Activated T-helper 1 cell treated with anti-CD3 and anti-CD28 coated beads, Interleukin-12 subunit alpha, Interleukin-12 subunit beta, Interleukin-2, Interleukin-4 antibody, amounts not matched to agents 30 ng/mL and 10 ng/mL and 1 ng/mL, durations not matched to agents 14 hours and 24 hours and 36 hours (primary cell): ENCODE results near the gene MSH2. TPM values are rescaled to one million over a fixed set of nuclear protein-coding genes. Genes with fewer than 3 reads are reported as not detected.

Experiments used
- DNase-seq: peaks from one replicate; pipeline ENCODE4 v3.0.0; 2021; ENCODE audit warnings: low spot score
- H3K27ac Mint-ChIP-seq: one replicate; pipeline ENCODE4 v1.8.0; 2021; ENCODE audit warnings: mild to moderate bottlenecking, mixed read lengths
- H3K27me3 Mint-ChIP-seq: one replicate; pipeline ENCODE4 v1.8.0; 2022; ENCODE audit warnings: mild to moderate bottlenecking, moderate library complexity, mixed read lengths; ENCODE audit not compliant: insufficient read depth
- H3K36me3 Mint-ChIP-seq: one replicate; pipeline ENCODE4 v1.8.0; 2021; ENCODE audit warnings: low read depth, mixed read lengths
- H3K4me1 Mint-ChIP-seq: one replicate; pipeline ENCODE4 v1.8.0; 2021; ENCODE audit warnings: low read depth, mixed read lengths
- H3K4me3 Mint-ChIP-seq: one replicate; pipeline ENCODE4 v1.8.0; 2021; ENCODE audit warnings: mild to moderate bottlenecking, moderate library complexity, mixed read lengths
- H3K9me3 Mint-ChIP-seq: one replicate; pipeline ENCODE4 v1.8.0; 2021; ENCODE audit warnings: mixed read lengths
- intact Hi-C: fragments of 100-400 bp; cut with micrococcal nuclease; formaldehyde crosslinking; loops from one replicate; pipeline ENCODE4 v1.15.1; 2024
- total RNA-seq: library from RNA; stranded (reverse); gene quantifications from 2 replicates; pipeline ENCODE4 v1.2.3, GENCODE V29; 2022

MSH2 gene
- total RNA-seq, 1 donor from 2014 or later: 73.3 TPM

DNA sequence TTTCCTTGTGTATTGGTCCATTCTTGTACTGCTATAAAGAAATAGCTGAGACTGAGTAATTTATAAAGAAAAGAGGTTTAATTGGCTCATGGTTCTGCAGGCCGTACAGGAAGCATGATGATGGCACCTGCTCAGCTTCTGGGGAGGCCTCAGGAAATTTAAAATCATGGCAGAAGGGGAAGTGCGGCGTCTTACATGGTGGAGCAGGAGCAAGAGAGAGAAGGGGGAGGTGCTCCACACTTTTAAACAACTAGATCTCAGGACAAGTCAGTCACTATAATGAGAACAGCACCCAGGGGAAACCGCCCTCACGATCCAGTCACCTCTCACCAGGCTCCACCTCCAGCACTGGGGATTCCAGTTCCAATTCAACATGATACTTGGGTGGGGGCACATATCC lies 54.3 kb downstream of the MSH2 start:
- intact Hi-C loops: loop anchor here (5.0 kb wide), 1 partner anchor 310 kb away; no protein-coding TSS in a partner anchor
- Mint-ChIP-seq H3K4me1 (peaks cover 19% of the 10 kb centered on the region), H3K4me3 (no peak overlapping the region), H3K36me3 (peaks cover 29% of the 10 kb centered on the region), H3K27me3 (no peaks in the 10 kb centered on the region), H3K9me3 (no peaks in the 10 kb centered on the region), H3K27ac (no peak overlapping the region)
- no peak for DNase-seq

DNA sequence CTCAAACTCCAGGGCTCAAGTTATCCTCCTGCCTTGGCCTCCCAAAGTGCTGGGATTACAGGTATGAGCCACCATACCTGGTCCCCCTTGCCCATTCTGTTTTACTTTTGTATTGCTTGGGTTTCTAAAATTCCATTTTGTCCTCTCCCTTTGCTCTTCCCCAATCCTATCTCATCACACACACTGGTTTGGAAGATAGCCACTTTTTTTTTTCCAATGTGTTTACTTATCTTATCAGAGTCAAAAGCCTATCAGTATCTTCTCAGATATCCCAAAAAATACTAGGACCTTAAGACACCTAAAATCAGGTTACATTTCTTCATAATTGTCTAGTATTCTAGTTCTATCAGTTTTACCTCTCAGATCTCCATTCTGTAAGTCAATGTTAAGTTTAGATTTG lies 56.1 kb downstream of the MSH2 start:
- no peaks in the 10 kb centered on the region for H3K27me3 Mint-ChIP-seq
- H3K36me3 Mint-ChIP-seq: peaks cover 35% of the 10 kb centered on the region
- H3K4me3 Mint-ChIP-seq: no peak overlapping the region
- no peak overlapping the region for H3K27ac Mint-ChIP-seq
- no peaks in the 10 kb centered on the region for H3K9me3 Mint-ChIP-seq
- intact Hi-C loops: loop anchor here (5.0 kb wide), 1 partner anchor 308 kb away; no protein-coding TSS in a partner anchor
- DNase-seq: no peak
- peaks cover 19% of the 10 kb centered on the region for H3K4me1 Mint-ChIP-seq

DNA sequence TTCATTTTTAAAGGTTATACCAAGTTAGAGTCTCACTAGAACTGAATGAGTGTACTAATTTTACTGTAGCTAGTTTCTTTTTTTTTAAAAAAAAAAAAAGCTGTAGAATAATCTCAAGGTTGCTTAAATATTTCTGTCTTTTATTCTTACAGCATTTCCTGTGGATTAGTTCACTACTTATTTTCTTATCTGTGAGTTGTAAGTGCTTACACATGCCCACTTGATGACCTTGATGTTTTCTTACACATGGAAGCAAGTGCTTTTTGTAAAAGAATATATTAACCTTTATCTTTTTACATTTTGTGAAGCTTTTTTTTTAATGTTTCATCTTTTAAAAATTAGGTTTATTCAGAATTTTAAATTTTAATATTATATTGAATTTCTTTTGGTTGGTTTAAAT lies 57.8 kb downstream of the MSH2 start:
- Mint-ChIP-seq H3K27me3 (no peaks in the 10 kb centered on the region), H3K36me3 (peaks cover 38% of the 10 kb centered on the region), H3K4me3 (no peak overlapping the region), H3K4me1 (peaks cover 19% of the 10 kb centered on the region), H3K27ac (no peak overlapping the region), H3K9me3 (no peaks in the 10 kb centered on the region)
- intact Hi-C loops: no loop called here
- DNase-seq: no peak

DNA sequence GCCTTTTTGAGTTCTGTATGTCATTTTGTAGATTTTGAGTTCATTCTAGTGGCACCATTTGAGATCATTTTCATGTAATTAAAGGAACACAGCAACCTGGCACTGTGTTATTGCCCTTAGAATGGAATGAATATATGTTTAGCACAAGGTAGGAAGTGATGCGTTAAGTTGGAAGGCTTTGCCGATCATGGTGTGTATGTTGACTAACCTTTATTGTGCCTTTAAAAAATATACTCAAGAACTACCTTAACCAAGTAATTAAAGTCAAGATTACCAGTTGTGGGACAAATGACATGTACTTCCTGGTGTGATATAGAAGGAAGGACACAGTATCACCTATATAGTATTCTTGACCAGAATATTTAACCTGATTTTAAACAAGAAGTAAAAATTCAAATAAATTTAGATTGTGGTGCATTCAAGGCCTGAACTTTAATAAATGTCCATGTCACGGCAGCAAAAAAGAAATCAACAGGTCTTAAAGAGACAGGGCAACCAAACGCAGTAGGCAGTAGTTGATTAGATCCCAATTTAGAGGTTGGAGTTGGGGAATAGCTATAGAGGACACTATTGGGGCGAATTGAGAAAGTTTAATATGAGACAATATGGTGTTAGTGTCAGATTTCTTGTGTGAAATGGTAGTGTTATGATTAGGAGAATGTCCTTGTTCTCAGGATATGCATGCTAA lies 68.6 kb downstream of the MSH2 start:
- Mint-ChIP-seq H3K4me1 (no peaks in the 10 kb centered on the region), H3K9me3 (no peaks in the 10 kb centered on the region), H3K36me3 (peaks cover 22% of the 10 kb centered on the region), H3K4me3 (no peak overlapping the region), H3K27me3 (no peaks in the 10 kb centered on the region), H3K27ac (no peak overlapping the region)
- DNase-seq: no peak
- intact Hi-C loops: loop anchor here (5.0 kb wide), 1 partner anchor 51 kb away; no protein-coding TSS in a partner anchor

DNA sequence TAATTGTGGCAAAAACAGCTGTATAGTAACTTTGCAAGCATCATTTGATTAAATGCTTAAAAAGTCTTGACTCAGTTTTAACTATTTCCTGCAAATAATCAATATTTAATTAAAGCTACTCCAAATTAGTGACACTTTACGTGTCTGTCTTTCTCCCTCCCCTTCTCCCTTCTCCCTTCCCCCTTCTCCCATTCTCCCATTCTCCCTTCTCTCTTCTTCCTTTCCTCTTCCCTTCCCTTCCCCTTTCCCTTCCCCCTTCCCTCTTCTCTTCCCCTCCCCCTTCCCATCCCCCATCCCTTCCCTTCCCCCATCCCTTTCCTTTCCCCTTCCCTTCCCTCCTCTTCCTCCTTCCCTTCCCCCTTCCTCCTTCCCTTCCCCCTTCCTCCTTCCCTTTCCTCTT lies 76.9 kb downstream of the MSH2 start:
- Mint-ChIP-seq H3K27ac (no peak overlapping the region), H3K4me3 (no peak overlapping the region), H3K4me1 (no peaks in the 10 kb centered on the region), H3K27me3 (no peaks in the 10 kb centered on the region), H3K36me3 (peaks cover 28% of the 10 kb centered on the region), H3K9me3 (no peaks in the 10 kb centered on the region)
- no peak for DNase-seq
- intact Hi-C loops: no loop called here

DNA sequence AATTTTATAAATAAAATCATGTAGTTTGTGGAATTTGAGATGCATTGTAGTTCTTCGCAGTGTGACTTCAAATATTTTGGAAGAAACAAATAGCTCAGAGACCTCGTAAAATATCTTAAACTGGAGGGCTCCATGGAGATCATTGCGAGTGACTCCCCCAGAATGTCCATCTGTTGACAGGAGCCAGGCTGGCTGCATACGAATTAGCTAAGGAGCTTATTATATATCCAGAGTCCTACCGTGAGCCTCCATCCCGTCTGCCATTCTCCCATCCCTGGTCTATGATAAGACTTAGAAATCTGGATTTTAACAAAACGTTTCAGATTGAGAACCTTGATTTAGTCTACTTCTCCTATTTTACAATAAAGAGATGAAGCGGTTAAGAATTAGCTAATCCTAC lies 80.2 kb downstream of the MSH2 start:
- Mint-ChIP-seq H3K27me3 (no peaks in the 10 kb centered on the region), H3K27ac (no peak overlapping the region), H3K4me1 (peaks cover 10% of the 10 kb centered on the region), H3K4me3 (no peak overlapping the region), H3K36me3 (peaks cover 27% of the 10 kb centered on the region), H3K9me3 (no peaks in the 10 kb centered on the region)
- no peak for DNase-seq
- intact Hi-C loops: no loop called here

DNA sequence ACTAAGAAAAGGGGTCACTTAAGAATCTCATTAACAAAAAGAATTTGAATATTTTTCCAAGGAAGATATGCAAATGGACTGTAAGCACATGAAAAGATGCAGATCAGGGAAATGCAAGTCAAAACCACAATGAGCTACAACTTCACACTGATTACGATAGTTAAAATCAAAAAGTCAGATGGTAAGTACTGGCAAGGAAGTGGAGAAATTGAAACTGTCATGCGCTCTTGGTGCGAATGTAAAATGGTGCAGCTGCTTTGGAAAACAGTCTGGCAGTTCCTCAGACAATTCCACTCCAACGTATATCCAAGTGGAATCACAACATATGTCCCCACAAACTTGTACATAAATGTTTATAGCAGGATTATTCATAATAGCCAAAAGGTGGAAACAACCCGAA lies 81.4 kb downstream of the MSH2 start:
- Mint-ChIP-seq H3K4me3 (no peak overlapping the region), H3K4me1 (peaks cover 10% of the 10 kb centered on the region), H3K9me3 (no peaks in the 10 kb centered on the region), H3K27me3 (no peaks in the 10 kb centered on the region), H3K36me3 (peaks cover 27% of the 10 kb centered on the region), H3K27ac (no peak overlapping the region)
- DNase-seq: no peak
- intact Hi-C loops: no loop called here

DNA sequence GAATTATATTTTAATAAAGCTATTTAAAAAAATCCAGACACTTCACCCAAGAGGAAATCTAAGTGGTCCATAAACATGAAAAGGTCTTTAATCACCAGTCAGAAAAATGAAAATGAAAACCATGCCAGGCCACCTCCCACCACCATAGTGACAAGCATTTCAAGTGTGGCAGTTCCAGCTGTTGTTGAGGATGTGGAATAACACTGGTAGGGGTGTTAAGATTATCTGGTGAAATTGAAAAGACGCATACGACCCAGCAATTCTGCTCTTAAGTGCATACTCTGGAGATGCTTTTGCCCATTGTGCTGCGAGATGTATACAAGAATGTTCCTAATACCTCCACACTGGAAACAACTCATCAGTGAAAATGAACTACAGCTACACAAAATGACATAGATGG lies 82.2 kb downstream of the MSH2 start:
- H3K27me3 Mint-ChIP-seq: no peaks in the 10 kb centered on the region
- H3K9me3 Mint-ChIP-seq: no peaks in the 10 kb centered on the region
- no peak overlapping the region for H3K4me3 Mint-ChIP-seq
- intact Hi-C loops: no loop called here
- peaks cover 10% of the 10 kb centered on the region for H3K4me1 Mint-ChIP-seq
- H3K27ac Mint-ChIP-seq: no peak overlapping the region
- peaks cover 27% of the 10 kb centered on the region for H3K36me3 Mint-ChIP-seq
- DNase-seq: no peak

DNA sequence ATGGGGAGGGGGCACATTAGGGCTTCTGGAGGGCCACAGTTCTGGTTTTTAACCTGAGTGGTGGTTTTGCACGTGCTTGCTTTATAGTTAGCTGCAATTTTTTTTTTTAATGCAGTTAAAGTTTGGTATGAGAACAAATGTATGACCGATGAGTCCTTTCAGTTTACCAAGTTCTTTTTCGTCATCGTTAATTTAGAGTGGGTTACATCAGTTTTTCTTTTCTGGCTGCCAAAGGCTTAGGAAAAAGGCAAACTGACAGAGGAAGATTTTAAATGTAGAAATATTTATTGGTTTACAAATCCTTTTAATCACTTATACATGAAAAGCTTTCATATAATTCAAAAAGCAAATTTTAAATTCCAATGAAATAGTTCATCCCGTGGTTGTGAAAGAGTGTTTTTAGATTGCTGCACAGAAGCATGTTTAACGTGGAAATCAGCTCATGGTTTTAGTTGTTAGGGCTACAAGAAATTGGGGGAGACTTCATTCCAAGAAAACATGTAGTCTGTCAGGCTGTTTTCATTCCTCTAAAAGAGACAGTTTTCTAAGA lies 82.9 kb downstream of the MSH2 start:
- Mint-ChIP-seq H3K27me3 (no peaks in the 10 kb centered on the region), H3K27ac (no peak overlapping the region), H3K4me1 (peaks cover 10% of the 10 kb centered on the region), H3K4me3 (no peak overlapping the region), H3K9me3 (no peaks in the 10 kb centered on the region), H3K36me3 (peaks cover 23% of the 10 kb centered on the region)
- intact Hi-C loops: no loop called here
- no peak for DNase-seq

DNA sequence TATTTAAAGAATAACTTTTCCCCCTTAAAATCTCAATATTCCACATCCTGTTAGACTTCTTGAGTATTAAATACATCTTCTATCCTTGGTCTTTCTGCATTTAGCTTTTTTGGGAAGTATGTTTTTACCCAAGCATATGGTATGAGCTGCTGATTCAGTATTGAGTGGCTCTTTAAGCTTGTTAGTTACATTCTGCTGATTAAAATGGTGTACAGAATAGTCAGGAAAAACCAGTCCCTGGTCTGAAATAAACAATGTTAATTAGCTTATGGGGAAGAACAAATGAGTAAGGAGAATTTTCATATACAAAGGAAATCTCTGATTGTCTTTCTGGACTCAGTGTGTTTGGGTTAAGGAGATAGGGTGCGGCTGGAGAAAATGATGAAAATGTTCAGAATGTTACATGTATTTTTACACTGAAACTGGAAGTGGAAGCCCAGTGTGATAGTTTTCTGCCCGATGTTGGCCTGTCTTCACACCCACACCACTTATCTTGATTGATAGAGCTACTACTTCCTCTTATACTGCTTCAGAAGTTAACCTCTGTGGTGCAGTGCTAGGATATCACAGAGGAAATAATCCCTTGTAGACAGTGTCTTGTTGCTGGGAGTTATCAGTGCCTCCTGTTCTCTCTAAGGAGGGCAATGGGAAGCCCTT lies 84.0 kb downstream of the MSH2 start:
- H3K27me3 Mint-ChIP-seq: no peaks in the 10 kb centered on the region
- H3K4me3 Mint-ChIP-seq: no peak overlapping the region
- H3K36me3 Mint-ChIP-seq: peaks cover 17% of the 10 kb centered on the region
- no peak for DNase-seq
- intact Hi-C loops: no loop called here
- no peaks in the 10 kb centered on the region for H3K9me3 Mint-ChIP-seq
- H3K27ac Mint-ChIP-seq: no peak overlapping the region
- H3K4me1 Mint-ChIP-seq: peaks cover 10% of the 10 kb centered on the region

DNA sequence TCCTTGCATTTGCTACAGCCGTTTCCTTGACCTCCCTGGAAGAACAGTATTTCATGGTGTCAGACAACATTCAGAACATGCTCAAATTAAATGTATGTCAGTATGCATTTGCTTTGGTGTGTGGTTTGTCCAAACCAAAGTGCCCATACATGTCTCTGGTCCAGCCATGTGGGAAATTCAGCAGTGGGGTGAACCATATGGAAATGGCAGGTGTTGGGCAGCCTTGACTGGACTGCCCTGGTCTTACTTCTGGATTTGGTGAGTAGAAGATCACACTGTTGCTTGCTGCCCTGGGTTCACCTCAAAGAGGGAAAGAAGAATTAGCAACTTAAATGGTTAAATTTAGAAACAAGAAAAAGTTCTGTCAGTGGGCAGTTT lies 84.5 kb downstream of the MSH2 start:
- no peak overlapping the region for H3K4me3 Mint-ChIP-seq
- intact Hi-C loops: no loop called here
- no peak for DNase-seq
- no peaks in the 10 kb centered on the region for H3K27me3 Mint-ChIP-seq
- peaks cover 10% of the 10 kb centered on the region for H3K4me1 Mint-ChIP-seq
- no peak overlapping the region for H3K27ac Mint-ChIP-seq
- H3K9me3 Mint-ChIP-seq: peaks cover 2% of the 10 kb centered on the region
- peaks cover 13% of the 10 kb centered on the region for H3K36me3 Mint-ChIP-seq

DNA sequence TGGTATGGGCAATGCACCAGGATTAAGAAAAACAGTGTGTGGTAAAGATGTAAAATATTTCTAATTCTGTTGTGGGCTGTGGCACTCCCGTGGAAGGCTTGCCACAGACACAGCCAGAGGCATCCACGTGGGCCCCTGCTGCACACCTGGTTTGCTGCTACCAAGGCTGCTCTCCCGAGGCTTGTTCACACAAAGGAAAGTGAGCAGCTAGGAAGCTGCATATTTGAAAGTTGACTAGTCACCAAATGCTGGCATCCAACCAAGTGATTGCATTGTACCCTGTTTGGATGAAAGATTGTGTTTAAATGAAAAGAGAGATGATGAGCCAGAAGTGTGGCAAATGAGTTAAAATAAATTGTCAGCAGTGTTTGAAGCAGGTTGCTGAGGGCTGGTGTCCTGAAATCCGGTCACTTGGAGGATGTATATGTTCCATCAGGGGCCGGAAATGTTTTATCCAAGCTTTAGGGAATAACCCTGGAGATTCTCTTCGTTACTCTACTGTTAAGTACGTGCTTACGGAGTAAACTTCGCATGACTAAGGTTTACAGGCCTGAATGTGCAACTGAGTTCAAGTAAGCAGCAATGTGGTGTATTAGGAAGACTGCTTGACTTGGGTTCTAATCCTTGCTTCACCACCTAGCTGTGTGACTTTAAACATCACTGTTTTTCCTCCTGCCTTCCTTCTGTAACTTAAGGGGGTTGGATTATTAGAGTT lies 86.1 kb downstream of the MSH2 start:
- H3K4me3 Mint-ChIP-seq: no peak overlapping the region
- peaks cover 4% of the 10 kb centered on the region for H3K9me3 Mint-ChIP-seq
- H3K4me1 Mint-ChIP-seq: peaks cover 10% of the 10 kb centered on the region
- H3K36me3 Mint-ChIP-seq: peaks cover 13% of the 10 kb centered on the region
- intact Hi-C loops: no loop called here
- no peaks in the 10 kb centered on the region for H3K27me3 Mint-ChIP-seq
- H3K27ac Mint-ChIP-seq: no peak overlapping the region
- no peak for DNase-seq

DNA sequence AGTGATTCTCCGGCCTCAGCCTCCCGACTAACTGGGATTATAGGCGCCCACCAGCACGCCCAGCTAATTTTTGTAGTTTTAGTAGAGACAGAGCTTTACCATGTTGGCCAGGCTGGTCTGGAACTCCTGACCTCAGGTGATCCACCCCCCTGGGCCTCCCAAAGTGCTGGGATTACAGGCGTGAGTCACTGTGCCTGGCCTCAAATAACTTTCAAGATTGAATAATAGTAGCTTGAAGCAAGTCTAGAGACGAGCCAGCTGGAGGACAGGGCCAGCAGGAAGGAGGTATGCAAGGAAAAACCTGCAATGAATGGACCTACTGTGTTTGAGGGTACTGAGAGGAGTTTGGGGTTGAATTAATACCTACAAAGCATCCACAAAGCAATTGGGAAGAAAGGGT lies 87.5 kb downstream of the MSH2 start:
- H3K4me1 Mint-ChIP-seq: peaks cover 10% of the 10 kb centered on the region
- intact Hi-C loops: no loop called here
- H3K36me3 Mint-ChIP-seq: peaks cover 7% of the 10 kb centered on the region
- H3K27me3 Mint-ChIP-seq: no peaks in the 10 kb centered on the region
- no peak overlapping the region for H3K4me3 Mint-ChIP-seq
- DNase-seq: no peak
- peaks cover 4% of the 10 kb centered on the region for H3K9me3 Mint-ChIP-seq
- no peak overlapping the region for H3K27ac Mint-ChIP-seq
